Measurements from ENCODE around the gene TMCO6.
"Not testable (repeated sequence)": the region's sequence is repeated elsewhere in the genome, so short reads cannot be mapped to it uniquely, and the experiment has no call there.

Gene TMCO6

GRCh38 chr5:140631036-140631417, 8.2 kb upstream of the TMCO6 start:
- no peak for DNase-seq

DNA sequence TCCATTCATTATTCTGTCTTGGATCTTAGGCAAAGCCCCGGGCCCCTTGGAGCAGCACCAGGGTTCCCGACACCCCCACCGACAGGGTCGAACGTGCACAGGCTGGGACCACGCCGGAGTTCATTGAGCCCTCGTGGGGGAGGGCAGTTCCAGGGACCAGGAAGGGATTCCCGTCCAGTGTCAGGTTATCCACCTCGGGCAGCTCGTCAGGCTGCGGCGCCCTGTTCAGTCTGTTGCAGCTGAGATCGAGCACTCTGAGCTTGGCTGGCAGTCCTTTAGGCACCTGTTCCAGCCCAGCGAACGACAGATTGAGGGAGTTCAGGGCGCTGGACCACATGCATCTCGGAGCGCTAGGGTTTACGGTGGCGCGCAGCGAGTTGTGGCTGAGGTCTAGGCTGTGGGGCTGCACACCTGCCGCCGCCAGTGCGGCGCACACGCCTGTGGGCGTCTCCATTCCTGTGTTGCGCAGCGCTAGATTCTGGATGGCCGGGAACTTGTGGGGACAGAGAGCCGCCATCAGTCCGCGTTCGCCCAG, 7.4 kb upstream of the TMCO6 start:
- DNase-seq = peak; percentile 50

DNA sequence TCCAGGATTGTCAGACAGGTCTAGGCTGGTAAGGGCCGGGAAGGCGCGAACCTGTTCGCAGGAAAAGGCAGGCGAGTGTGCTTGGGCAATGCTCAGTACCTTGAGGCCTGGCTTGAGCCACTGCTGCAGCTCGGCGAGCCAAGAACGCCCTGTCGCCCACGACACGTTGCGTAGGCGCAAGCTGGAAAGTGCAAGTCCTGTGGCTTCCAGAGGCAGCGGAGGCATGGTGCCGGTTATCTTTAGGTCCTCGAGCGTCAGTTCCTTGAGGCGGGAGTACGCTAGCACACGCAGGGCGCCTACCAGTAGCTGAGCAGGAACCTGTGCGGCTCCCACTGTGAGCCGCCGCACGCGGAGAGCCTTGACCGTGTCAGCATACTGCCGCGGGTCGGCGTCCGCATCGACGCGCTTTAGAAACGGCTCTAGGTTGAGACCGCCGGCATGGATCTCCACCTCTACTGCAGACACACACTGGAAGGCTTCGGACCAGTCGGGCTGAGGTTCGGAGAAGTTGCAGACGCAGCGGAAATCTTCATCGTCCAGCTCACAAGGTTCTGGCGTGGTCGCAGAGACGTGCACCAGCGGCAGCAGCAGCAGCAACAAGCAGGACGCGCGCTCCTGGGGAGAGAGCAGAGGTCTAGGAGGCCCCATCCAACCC, 6.8 kb upstream of the TMCO6 start:
- peak; percentile 64 for DNase-seq

- peak; percentile 21 for DNase-seq
Measured at GRCh38 chr5:140633021-140633471, 6.2 kb upstream of the TMCO6 start, which contains the start of gene CD14. TSS of gene CD14 (minus strand) at chr5:140633175. CDS start at chr5:140633071, 104 bp downstream.

- no peak for DNase-seq
Measured at GRCh38 chr5:140633501-140633900, 5.8 kb upstream of the TMCO6 start.

- DNase-seq = no peak
Measured at GRCh38 chr5:140634103-140634502, 5.1 kb upstream of the TMCO6 start.

DNA sequence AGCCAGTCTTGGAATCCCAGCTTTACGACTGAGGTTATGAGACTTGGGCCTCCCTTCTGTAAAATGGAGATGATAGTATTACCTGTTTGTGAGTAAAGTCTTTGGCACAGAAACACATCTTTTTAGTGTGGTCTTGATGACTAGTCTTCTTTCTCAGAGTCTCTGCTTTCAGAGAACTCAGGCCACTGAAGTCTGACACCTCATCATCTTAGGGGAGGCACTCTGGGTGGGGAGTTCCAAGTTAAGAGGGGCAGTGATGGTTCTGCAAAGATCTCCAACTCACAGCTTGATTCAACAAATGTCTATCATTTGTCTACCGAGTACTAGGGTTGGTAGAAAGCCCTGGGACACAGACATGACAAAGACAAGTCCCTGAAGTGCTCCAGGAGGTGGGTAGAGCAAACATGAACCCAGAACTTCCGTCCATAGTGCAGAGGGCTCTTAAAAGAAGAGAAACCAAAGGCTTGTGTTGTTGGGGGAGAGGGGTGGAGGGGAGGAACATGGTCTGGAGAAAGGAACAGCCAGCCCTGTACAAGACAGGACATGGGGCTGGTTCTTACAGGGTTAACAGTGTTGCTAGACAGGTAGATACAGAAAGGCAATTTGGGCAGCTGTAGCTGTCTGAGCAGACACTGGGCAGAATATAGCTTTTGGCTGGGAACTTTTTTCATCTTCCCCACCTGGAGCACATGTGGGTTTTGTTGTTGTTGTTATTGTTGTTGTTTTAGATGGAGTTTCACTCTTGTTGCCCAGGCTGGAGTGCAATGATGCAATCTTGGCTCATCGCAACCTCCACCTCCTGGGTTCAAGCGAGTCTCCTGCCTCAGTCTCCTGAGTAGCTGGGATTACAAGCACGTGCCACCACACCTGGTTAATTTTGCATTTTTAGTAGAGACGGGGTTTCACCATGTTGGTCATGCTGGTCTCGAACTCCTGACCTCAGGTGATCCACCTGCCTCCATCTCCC, 3.7 kb upstream of the TMCO6 start:
- DNase-seq = no peak

DNA sequence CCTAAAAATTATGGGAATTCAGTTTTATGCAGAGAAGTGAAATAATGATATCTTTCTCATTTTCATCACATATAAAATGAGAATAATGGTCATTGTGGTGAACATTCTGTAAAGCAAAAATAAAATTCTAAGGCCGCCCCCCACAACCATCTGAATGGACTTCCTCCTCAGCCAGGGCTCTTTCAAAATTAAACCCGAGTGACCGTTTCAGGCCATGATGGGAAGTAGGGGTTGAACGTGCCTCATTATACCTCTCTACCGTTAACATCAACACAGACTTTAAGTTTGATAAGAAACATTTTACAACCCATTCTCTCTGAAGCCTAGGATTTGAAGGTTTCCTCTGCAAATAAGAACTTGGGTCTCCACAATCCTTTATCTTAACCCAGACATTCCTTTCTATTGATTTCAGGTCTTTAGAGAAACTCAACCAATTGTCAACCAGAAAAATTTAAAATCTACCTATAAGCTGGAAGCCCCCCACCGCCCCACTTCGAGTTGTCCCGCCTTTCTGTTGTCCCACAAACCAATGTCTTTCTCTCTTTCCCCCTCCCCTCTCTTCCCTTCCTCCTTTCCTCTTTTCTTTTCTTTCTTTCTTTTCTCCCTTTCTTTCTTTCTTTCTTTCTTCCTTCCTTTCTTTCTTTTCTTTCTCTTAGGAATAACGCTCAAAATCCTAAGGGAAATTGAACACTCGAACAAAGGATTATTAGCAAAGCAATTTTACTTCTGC, 1.7 kb upstream of the TMCO6 start:
- DNase-seq = no peak

GRCh38 chr5:140638898-140639147, 428 bp upstream of the TMCO6 start:
- not testable (repeated sequence) for DNase-seq

DNA sequence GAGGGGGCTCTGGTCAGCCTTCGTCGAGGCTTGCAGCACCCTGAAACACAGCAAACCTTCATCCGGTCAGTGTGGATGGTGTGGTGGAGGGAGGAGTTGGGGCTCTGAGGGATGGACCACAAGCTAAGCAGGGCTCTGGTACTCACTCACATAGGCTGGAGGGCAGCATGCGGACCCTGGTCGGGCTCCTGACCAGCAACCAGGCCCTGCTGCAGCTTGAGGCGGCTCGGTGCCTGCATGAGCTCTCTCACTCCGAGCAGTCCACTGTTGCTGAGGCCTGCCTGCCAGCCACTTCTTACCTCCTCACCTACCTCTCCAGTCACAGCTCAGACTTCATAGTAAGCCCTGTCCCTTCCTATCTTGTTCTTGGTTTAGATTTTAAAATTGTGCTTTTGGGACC, 2.5 kb downstream of the TMCO6 start:
- DNase-seq = no peak

- DNase-seq = no peak
Measured at GRCh38 chr5:140642718-140643117, 3.5 kb downstream of the TMCO6 start.

GRCh38 chr5:140647042-140647419, 7.8 kb downstream of the TMCO6 start:
- DNase-seq = no peak

GRCh38 chr5:140658870-140659269, 19.6 kb downstream of the TMCO6 start:
- no peak for DNase-seq

- DNase-seq = not testable (repeated sequence)
Measured at GRCh38 chr5:140660371-140660770, 21.1 kb downstream of the TMCO6 start.

DNA sequence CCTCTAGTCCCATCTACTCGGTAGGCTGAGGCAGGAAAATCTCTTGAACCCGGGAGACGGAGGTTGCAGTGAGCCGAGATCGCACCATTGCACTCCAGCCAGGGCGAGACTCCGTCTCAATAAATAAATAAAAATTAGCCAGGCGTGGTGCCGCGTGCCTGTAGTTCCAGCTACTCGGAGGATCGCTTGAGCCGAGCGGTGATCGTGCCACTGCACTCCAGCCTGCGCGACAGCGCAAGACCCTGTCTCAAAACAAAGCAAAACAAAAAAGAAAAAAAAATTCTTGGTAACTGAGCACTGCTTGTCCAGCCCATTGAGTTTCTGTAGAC, 24.7 kb downstream of the TMCO6 start:
- no peak for DNase-seq

GRCh38 chr5:140664359-140665119, 25.3 kb downstream of the TMCO6 start, which contains the start of gene WDR55:
TSS of gene WDR55 (plus strand) at chr5:140664904. CDS start at chr5:140664913, 9 bp downstream.
- DNase-seq = peak; percentile 98

DNA sequence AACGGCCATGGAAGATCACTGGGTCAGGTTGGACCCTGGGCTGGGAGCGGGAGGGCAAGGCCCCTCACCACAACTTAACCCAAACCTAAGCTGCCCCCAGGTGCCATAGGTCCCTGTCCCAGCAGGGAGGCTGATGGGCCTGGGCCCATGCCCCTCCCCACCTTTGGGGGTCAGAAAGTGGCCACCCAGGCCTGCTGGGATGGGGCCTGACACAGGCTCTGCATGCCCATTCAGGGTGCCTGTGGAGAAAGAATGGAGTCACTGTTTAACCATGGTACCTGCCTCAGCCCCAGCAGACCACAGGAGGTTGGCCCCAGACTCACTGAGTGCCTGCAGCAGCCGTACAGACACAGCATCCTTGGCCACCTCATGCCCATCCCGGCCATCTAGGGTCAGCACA, 31.8 kb downstream of the TMCO6 start:
- not testable (repeated sequence) for DNase-seq

- no peak for DNase-seq
Measured at GRCh38 chr5:140671472-140672125, 32.3 kb downstream of the TMCO6 start.

DNA sequence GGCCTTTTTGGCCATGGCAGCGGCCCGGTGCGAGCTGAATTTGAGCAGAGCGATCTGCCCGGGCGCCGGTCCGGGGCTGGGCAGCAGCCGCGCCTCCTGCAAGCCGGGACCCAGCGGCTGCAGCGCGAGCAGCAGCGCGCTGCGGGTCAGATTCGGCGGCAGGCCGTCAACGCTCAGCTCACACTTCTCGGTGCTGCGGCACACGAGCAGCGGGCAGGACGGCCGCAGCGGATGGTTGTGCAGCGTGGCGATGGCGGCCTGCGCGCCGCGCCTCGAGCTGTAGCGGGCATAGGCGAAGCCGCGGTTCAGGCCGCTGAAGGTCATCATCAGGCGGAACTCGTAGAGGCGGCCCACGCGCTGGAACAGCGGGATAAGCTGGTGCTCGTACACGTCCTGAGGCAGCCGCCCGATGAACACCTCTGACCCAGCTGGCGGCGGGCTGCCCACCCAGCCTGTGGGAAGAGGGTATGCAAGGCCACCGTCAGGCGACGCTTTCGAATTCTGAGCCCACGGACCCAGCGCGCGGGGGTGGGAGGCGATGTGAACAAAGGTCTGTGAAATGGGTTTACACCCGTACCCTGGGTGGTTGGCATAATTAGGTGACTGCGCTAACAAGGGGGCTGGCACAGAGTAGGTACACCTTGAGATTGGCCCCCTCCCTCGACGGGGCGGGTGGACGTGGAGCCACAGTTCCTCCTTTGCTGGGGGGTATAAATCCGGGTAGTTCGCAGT, 33.4 kb downstream of the TMCO6 start:
- no peak for DNase-seq

GRCh38 chr5:140673187-140673976, 34.1 kb downstream of the TMCO6 start, which contains the start of gene DND1:
TSS of gene DND1 (minus strand) at chr5:140673576. CDS start at chr5:140673542, 34 bp downstream.
- DNase-seq = no peak

All from activated CD4-positive, alpha-beta T cell treated with anti-CD3 and anti-CD28 coated beads for 48 hours (primary cell).